Measurements from ENCODE around the gene EXTL2. TPM values are rescaled to one million over a fixed set of nuclear protein-coding genes. Genes with fewer than 3 reads are reported as not detected.

The EXTL2 gene
- total and polyA plus RNA-seq, 9 of the 15 experiments (the other 6 are each of a cell fraction or from before 2014, with no cell fraction given), result 8.5 to 40.7 (median 26.0) TPM

DNA sequence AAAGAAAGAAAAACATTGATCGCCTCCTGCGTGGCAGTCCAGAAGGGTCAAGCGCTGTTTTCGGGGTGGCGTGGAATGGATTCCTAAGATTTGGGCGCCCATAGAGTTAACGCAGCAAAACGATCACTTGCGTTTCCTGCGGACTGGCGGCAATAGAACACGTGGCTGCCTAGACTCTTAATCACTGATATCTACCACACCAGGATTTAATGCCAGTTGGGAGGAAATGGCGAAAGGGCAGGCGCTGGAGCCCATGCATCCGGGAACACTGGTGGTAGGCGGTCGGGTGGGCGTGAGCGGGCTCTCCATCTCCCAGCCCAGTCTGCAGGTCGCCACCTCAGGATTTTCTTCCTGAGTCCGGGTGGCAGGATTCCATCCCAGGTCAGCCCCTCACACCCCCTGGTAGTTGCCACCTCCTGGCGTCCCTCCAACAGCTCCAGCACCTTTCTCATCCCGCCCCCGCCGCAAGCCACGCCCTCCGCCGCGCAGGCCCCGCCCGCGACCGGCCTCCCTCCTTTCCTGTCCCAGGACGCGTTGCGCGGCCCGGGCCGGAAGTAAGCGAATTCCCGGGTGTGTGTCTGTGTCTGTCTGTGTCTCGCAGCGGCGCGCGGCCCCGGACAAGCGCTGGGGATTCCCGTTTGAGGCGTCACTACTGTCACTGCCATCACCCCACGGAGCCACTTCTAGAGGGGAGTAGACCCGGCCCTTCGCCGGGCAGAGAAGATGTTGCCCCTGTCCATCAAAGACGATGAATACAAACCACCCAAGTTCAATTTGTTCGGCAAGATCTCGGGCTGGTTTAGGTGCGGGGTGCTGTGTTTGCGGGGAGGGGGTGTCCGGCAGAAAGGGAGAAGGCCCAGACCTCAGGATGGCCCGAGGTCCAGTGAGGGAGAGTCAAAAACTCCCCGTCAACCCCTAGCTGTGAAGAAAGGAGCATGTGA, 1.2 kb upstream of the EXTL2 start, which contains the start of gene SLC30A7 (continued):
- TF ChIP-seq, protein P1, sequence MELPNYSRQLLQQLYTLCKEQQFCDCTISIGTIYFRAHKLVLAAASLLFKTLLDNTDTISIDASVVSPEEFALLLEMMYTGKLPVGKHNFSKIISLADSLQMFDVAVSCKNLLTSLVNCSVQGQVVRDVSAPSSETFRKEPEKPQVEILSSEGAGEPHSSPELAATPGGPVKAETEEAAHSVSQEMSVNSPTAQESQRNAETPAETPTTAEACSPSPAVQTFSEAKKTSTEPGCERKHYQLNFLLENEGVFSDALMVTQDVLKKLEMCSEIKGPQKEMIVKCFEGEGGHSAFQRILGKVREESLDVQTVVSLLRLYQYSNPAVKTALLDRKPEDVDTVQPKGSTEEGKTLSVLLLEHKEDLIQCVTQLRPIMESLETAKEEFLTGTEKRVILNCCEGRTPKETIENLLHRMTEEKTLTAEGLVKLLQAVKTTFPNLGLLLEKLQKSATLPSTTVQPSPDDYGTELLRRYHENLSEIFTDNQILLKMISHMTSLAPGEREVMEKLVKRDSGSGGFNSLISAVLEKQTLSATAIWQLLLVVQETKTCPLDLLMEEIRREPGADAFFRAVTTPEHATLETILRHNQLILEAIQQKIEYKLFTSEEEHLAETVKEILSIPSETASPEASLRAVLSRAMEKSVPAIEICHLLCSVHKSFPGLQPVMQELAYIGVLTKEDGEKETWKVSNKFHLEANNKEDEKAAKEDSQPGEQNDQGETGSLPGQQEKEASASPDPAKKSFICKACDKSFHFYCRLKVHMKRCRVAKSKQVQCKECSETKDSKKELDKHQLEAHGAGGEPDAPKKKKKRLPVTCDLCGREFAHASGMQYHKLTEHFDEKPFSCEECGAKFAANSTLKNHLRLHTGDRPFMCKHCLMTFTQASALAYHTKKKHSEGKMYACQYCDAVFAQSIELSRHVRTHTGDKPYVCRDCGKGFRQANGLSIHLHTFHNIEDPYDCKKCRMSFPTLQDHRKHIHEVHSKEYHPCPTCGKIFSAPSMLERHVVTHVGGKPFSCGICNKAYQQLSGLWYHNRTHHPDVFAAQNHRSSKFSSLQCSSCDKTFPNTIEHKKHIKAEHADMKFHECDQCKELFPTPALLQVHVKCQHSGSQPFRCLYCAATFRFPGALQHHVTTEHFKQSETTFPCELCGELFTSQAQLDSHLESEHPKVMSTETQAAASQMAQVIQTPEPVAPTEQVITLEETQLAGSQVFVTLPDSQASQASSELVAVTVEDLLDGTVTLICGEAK (IDR thresholded peaks at IDR 0.05), result peak; percentile 78
- TF ChIP-seq, protein P1 (CRISPR knock-in tag; IDR thresholded peaks at IDR 0.05), result no peak
- TF ChIP-seq CBX3 (IDR thresholded peaks at IDR 0.05; ENCODE audit: borderline replicate concordance in 1 of 2, low read length in 2 of 2) (peak in 1 of 2 experiments; percentile 22; a peak in 1 of 3 replicates), ZNF24 (IDR thresholded peaks at IDR 0.05) (no peak), BDP1 (IDR thresholded peaks at IDR 0.05; ENCODE audit: insufficient read depth, insufficient read length) (no peak), CTBP1 (IDR thresholded peaks at IDR 0.05; ENCODE audit: borderline replicate concordance) (no peak), ZBED1 (IDR thresholded peaks at IDR 0.05) (no peak), CBX8 (IDR thresholded peaks at IDR 0.05; ENCODE audit: borderline replicate concordance, extremely low read depth, low read depth, low read length, poor library complexity, severe bottlenecking) (no peak), KLF10 (CRISPR knock-in tag; IDR thresholded peaks at IDR 0.05) (no peak), ZNF311 (CRISPR knock-in tag; IDR thresholded peaks at IDR 0.05) (no peak), GABPB1 (CRISPR knock-in tag; IDR thresholded peaks at IDR 0.05) (peak; percentile 69; the same call in 1 of the 2 replicates), TBP (optimal IDR thresholded peaks at IDR 0.05; ENCODE audit: low read depth, low read length) (peak; percentile 55), ZNF232 (CRISPR knock-in tag; IDR thresholded peaks at IDR 0.05) (no peak), NFRKB (IDR thresholded peaks at IDR 0.05; ENCODE audit: low read depth) (peak; percentile 31; the same call in 1 of the 2 replicates), ZNF699 (CRISPR knock-in tag; IDR thresholded peaks at IDR 0.05; ENCODE audit: insufficient replicate concordance) (no peak), SMARCE1 (IDR thresholded peaks at IDR 0.05) (no peak), CCNT2 (IDR thresholded peaks at IDR 0.05; ENCODE audit: borderline replicate concordance, extremely low read depth, insufficient read length, low read depth, low read length) (peak; percentile 66)
- TF ChIP-seq, protein P2, sequence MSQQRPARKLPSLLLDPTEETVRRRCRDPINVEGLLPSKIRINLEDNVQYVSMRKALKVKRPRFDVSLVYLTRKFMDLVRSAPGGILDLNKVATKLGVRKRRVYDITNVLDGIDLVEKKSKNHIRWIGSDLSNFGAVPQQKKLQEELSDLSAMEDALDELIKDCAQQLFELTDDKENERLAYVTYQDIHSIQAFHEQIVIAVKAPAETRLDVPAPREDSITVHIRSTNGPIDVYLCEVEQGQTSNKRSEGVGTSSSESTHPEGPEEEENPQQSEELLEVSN (IDR thresholded peaks at IDR 0.05; ENCODE audit: borderline replicate concordance in 1 of 2, extremely low read depth in 1 of 2, insufficient read depth in 1 of 2, insufficient read length in 1 of 2, low read depth in 1 of 2, low read length in 1 of 2, poor library complexity in 1 of 2, severe bottlenecking in 1 of 2), result peak; percentile 11 to 23
